Endothelial cell of umbilical vein (primary cell): Measurements from ENCODE around the gene CD74. TPM values are rescaled to one million over a fixed set of nuclear protein-coding genes. Genes with fewer than 3 reads are reported as not detected.

Experiments
- BruUV-seq: library from RNA; stranded (reverse); fragments of 400-500 nt; replicated peaks from 2 replicates; lab custom pipeline; 2021; lab: Mats Ljungman, UMichigan
- CTCF ChIA-PET: fragments of 300-600, 350-600 bp; sonication (Branson Sonifier 250); formaldehyde crosslinking; loops from one replicate; lab custom pipeline; 2021; ENCODE audit warnings: antibody characterized with exemption, inconsistent platforms; lab: Charles Lee
- POLR2A ChIA-PET: fragments of 300-600, 350-600 bp; sonication (Branson Sonifier 250); formaldehyde crosslinking; loops from one replicate; lab custom pipeline; 2021; ENCODE audit warnings: antibody characterized with exemption, inconsistent platforms; lab: Charles Lee
- DNase-seq: peaks from one replicate; pipeline ENCODE4 v3.0.0-alpha.2; 2011; ENCODE audit warnings: low read depth, low spot score
- FAIRE-seq: peaks from 2 replicates; lab custom pipeline; 2011; peaks lifted over from hg19 to GRCh38; lab: Jason Lieb, UNC
- H2AFZ ChIP-seq: 2 replicates; pipeline ENCODE4 v1.6.0; 2012; ENCODE audit warnings: low read depth, low read length, control low read depth, inconsistent platforms
- H3K27ac ChIP-seq: 2 replicates; pipeline ENCODE4 v1.5.1; 2011; ENCODE audit warnings: low read depth, mild to moderate bottlenecking, control low read depth, low read length, moderate library complexity; ENCODE audit not compliant: insufficient read depth
- H3K27me3 ChIP-seq, 2 experiments: 2 replicates each; pipeline versions ENCODE4 v1.6.0 to v1.6.1; 2011; ENCODE audit warnings: low read length in 2 of 2, mixed read lengths in 1 of 2; ENCODE audit not compliant: control insufficient read depth in 2 of 2, insufficient read depth in 2 of 2
- H3K36me3 ChIP-seq, 2 experiments: 2 replicates in 1 of 2; 3 replicates in 1 of 2; pipeline ENCODE4 v1.5.1; 2011; ENCODE audit warnings: low read length in 2 of 2, mild to moderate bottlenecking in 1 of 2, moderate library complexity in 1 of 2; ENCODE audit not compliant: control insufficient read depth in 2 of 2, insufficient read depth in 2 of 2; ENCODE audit errors: extremely low read depth in 1 of 2
- H3K4me1 ChIP-seq: 3 replicates; pipeline ENCODE4 v1.5.1; 2011; ENCODE audit warnings: mild to moderate bottlenecking, low read length; ENCODE audit not compliant: control insufficient read depth, insufficient read depth; ENCODE audit errors: extremely low read depth
- H3K4me2 ChIP-seq: 2 replicates; pipeline ENCODE4 v1.6.1; 2011; ENCODE audit warnings: low read length, control low read depth, mixed read lengths; ENCODE audit not compliant: insufficient read depth
- H3K4me3 ChIP-seq, 3 experiments: fragments of 200-600 bp in 1 of 3; sonication (generic), shearing (Covaris generic) in 1 of 3; replicated peaks in 1 of 3; 2 replicates each; pipeline ENCODE4 v1.5.1; 2011 to 2016; ENCODE audit warnings: control low read depth in 3 of 3, low read length in 3 of 3, mild to moderate bottlenecking in 2 of 3, inconsistent platforms in 1 of 3, low read depth in 1 of 3, moderate library complexity in 1 of 3; ENCODE audit not compliant: insufficient read depth in 1 of 3
- H3K79me2 ChIP-seq: 2 replicates; pipeline ENCODE4 v1.6.0; 2012; ENCODE audit warnings: low read length, inconsistent platforms; ENCODE audit not compliant: control insufficient read depth, insufficient read depth
- H3K9ac ChIP-seq: replicated peaks from 2 replicates; pipeline ENCODE3; 2011; ENCODE audit warnings: low read length, control low read depth; ENCODE audit not compliant: insufficient read depth; ENCODE audit errors: extremely low read depth
- H3K9me1 ChIP-seq: replicated peaks from 3 replicates; pipeline ENCODE4 v1.6.0; 2011; ENCODE audit warnings: mild to moderate bottlenecking, low read length; ENCODE audit not compliant: control insufficient read depth, insufficient read depth; ENCODE audit errors: extremely low read depth
- H3K9me3 ChIP-seq: replicated peaks from 2 replicates; pipeline ENCODE4 v1.5.1; 2012; ENCODE audit warnings: low read length, inconsistent platforms; ENCODE audit not compliant: control insufficient read depth, insufficient read depth
- H4K20me1 ChIP-seq: replicated peaks from 2 replicates; pipeline ENCODE3; 2011; ENCODE audit warnings: mild to moderate bottlenecking, low read length; ENCODE audit not compliant: control insufficient read depth, insufficient read depth; ENCODE audit errors: extremely low read depth
- FOS ChIP-seq: IDR thresholded peaks from 2 replicates; pipeline ENCODE4 v1.6.1; 2011; ENCODE audit warnings: mild to moderate bottlenecking, low read length, moderate library complexity, borderline replicate concordance; ENCODE audit not compliant: insufficient read depth
- GATA2 ChIP-seq: IDR thresholded peaks from 2 replicates; pipeline ENCODE4 v1.7.0; 2011; ENCODE audit warnings: low read depth, mild to moderate bottlenecking, moderate library complexity, mixed read lengths, low read length; ENCODE audit not compliant: insufficient read length, insufficient read depth
- MYC ChIP-seq: IDR thresholded peaks from one replicate; pipeline ENCODE4 v1.6.1; 2011; ENCODE audit warnings: mild to moderate bottlenecking, low read depth, low read length
- dilution Hi-C: fragments of 300-500 bp; cut with MboI; formaldehyde crosslinking; loops from one replicate; pipeline ENCODE4 v1.15.0; 2019; ENCODE audit warnings: low sequenced_read_pairs; ENCODE audit not compliant: extremely low pct_ligation_motif_present
- intact Hi-C: fragments of 100-400 bp; cut with micrococcal nuclease; formaldehyde crosslinking; loops from one replicate; pipeline ENCODE4 v1.10.0; 2022
- polyA plus RNA-seq, 4 experiments: library from polyadenylated mRNA; depleted of rRNA in 3 of 4; stranded (reverse) in 3 of 4; unstranded in 1 of 4; fragments of >200 nt; gene quantifications; 2 replicates each; pipeline versions ENCODE4 v1.2.1 to v1.2.3, GENCODE V29; 2011 to 2012; ENCODE audit warnings: missing spikeins in 1 of 4
- total RNA-seq: library from RNA; stranded (reverse); gene quantifications from 2 replicates; pipeline ENCODE4 v1.2.3, GENCODE V29; 2021
- TF ChIP-seq, protein P1 (sequence below), 2 donors: IDR thresholded peaks; 1 replicate in 1 of 2; 2 replicates in 1 of 2; pipeline ENCODE4 v1.5.1; 2011; ENCODE audit warnings: low read length in 2 of 2, mild to moderate bottlenecking in 2 of 2, moderate library complexity in 2 of 2, control low read depth in 1 of 2, inconsistent platforms in 1 of 2, low read depth in 1 of 2; ENCODE audit not compliant: insufficient read depth in 1 of 2; ENCODE audit errors: extremely low read depth in 1 of 2

The CD74 gene
- total and polyA plus RNA-seq, 2 donors (not counting 3 experiments of a cell fraction or from before 2014, with no cell fraction given): 0.62 to 1.3 TPM

DNA sequence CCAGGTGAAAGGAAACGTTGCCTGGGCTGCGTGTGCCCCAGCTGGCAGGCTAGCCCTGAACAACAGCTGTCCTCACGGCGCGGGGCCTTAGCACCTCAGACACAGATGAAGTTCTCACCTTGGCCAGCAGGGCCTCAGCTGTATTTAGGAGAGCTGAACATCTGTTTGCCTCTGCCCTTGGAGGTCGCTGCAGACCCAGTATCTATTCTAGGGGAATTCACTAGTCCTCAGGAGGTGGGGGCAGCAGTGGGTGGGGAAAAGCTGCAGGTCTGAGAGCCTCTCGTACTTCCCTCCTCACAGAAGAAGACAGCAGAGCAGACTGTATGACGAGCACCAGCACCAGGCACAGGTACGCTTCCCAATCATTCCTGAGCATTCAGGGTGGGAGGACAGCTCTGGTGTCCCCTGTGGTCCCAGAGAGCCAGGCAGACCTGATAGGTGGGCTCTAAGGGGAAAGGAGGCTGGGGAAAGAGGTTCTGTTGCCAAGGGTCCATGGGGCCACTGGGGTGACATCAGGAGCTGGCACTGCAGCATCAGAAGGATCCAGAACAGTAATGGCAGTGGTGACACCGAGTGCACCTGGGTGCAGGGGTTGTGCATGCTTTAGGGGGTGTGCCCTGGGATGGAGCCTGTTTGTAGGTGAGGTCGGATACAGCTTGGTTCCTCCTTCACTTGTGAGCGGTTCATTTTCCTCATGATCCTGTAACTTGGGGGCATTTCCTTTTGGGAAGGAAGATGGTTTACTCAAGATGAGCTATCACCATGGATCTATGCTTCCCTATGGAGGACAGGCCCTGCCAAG, 13.8 kb downstream of the CD74 start:
- FAIRE-seq (no peak), DNase-seq (no peak)
- Histone ChIP-seq H3K9ac (no peak overlapping the region), H3K4me1 (no peaks in the 10 kb centered on the region), H3K79me2 (no peaks in the 10 kb centered on the region), H2AFZ (no peak overlapping the region), H3K36me3 (peaks cover 5 to 30% of the 10 kb centered on the region in 2 experiments), H3K27ac (no peak overlapping the region), H4K20me1 (no peaks in the 10 kb centered on the region), H3K27me3 (no peaks in the 10 kb centered on the region), H3K4me3 (no peak overlapping the region), H3K9me1 (no peaks in the 10 kb centered on the region), H3K9me3 (no peaks in the 10 kb centered on the region), H3K4me2 (no peak overlapping the region)
- dilution Hi-C loops (no loop called here), intact Hi-C loops (loop anchor here (1.0 kb wide), 1 partner anchor 37 kb away; no protein-coding TSS in a partner anchor)
- ChIA-PET POLR2A (no interaction called here), CTCF (interaction anchor here (2.1 to 6.1 kb wide), 4 partner anchors 12 to 126 kb away, joined by 6 to 70 read pairs (median 10); no protein-coding TSS in a partner anchor)
- no peak for TF ChIP-seq FOS
- TF ChIP-seq, protein P1, sequence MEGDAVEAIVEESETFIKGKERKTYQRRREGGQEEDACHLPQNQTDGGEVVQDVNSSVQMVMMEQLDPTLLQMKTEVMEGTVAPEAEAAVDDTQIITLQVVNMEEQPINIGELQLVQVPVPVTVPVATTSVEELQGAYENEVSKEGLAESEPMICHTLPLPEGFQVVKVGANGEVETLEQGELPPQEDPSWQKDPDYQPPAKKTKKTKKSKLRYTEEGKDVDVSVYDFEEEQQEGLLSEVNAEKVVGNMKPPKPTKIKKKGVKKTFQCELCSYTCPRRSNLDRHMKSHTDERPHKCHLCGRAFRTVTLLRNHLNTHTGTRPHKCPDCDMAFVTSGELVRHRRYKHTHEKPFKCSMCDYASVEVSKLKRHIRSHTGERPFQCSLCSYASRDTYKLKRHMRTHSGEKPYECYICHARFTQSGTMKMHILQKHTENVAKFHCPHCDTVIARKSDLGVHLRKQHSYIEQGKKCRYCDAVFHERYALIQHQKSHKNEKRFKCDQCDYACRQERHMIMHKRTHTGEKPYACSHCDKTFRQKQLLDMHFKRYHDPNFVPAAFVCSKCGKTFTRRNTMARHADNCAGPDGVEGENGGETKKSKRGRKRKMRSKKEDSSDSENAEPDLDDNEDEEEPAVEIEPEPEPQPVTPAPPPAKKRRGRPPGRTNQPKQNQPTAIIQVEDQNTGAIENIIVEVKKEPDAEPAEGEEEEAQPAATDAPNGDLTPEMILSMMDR (IDR thresholded peaks at IDR 0.05; ENCODE audit: extremely low read depth in 1 of 2, insufficient read depth in 1 of 2, low read depth in 1 of 2, low read length in 2 of 2): peak; percentile 9 to 13
- TF ChIP-seq GATA2: no peak
- no peak for TF ChIP-seq MYC
- BruUV-seq: no TSS peak
